HEK293T (cell line): Measurements from ENCODE around the gene CARS2.
"Not testable (repeated sequence)": the region's sequence is repeated elsewhere in the genome, so short reads cannot be mapped to it uniquely, and the experiment has no call there.

Source experiments
- CTCF ChIA-PET: fragments of 350-600 bp; formaldehyde crosslinking; extraction: SDS; loops from one replicate; lab custom pipeline; 2021; ENCODE audit warnings: antibody characterized with exemption, inconsistent platforms; lab: Yijun Ruan, JAX
- POLR2A ChIA-PET: fragments of 350-600 bp; formaldehyde crosslinking; extraction: SDS; loops from one replicate; lab custom pipeline; 2020; ENCODE audit warnings: antibody characterized with exemption, inconsistent platforms; lab: Yijun Ruan, JAX
- DNase-seq: peaks from one replicate; pipeline ENCODE4 v3.0.0; 2012; ENCODE audit warnings: mixed read lengths; ENCODE audit errors: extremely low spot score
- ARNT ChIP-seq: fragments of 450-650 bp; IDR thresholded peaks from 2 replicates; pipeline ENCODE4 v1.6.1; 2017; ENCODE audit warnings: mild to moderate bottlenecking
- BHLHE40 ChIP-seq: fragments of 450-650 bp; IDR thresholded peaks from 2 replicates; pipeline ENCODE4 v1.6.1; 2016; ENCODE audit warnings: mild to moderate bottlenecking, moderate library complexity, borderline replicate concordance
- CTBP1 ChIP-seq: fragments of 450-650 bp; IDR thresholded peaks from 2 replicates; pipeline ENCODE4 v1.6.1; 2016; ENCODE audit warnings: borderline replicate concordance
- ELF4 ChIP-seq: fragments of 450-650 bp; IDR thresholded peaks from 2 replicates; pipeline ENCODE4 v1.6.1; 2017; ENCODE audit warnings: antibody characterized with exemption
- FOXA1 ChIP-seq: fragments of 450-650 bp; IDR thresholded peaks from 2 replicates; pipeline ENCODE4 v1.6.1; 2016; ENCODE audit warnings: mild to moderate bottlenecking
- FOXK2 ChIP-seq: fragments of 450-650 bp; IDR thresholded peaks from 2 replicates; pipeline ENCODE4 v1.6.1; 2016; ENCODE audit warnings: mild to moderate bottlenecking
- FOXM1 ChIP-seq: fragments of 450-650 bp; IDR thresholded peaks from 2 replicates; pipeline ENCODE4 v1.6.1; 2017; ENCODE audit warnings: mild to moderate bottlenecking, borderline replicate concordance
- HDGF ChIP-seq: fragments of 450-650 bp; IDR thresholded peaks from 2 replicates; pipeline ENCODE4 v1.6.1; 2017; ENCODE audit warnings: antibody characterized with exemption, borderline replicate concordance
- L3MBTL2 ChIP-seq: fragments of 450-650 bp; conservative IDR thresholded peaks from 2 replicates; pipeline ENCODE4 v1.6.1; 2016; ENCODE audit warnings: mild to moderate bottlenecking
- LEF1 ChIP-seq: fragments of 450-650 bp; IDR thresholded peaks from 2 replicates; pipeline ENCODE4 v1.6.1; 2017; ENCODE audit warnings: mild to moderate bottlenecking, borderline replicate concordance
- NFRKB ChIP-seq: fragments of 450-650 bp; IDR thresholded peaks from 2 replicates; pipeline ENCODE4 v1.6.1; 2016; ENCODE audit warnings: mild to moderate bottlenecking, moderate library complexity
- PKNOX1 ChIP-seq: fragments of 450-650 bp; IDR thresholded peaks from 2 replicates; pipeline ENCODE4 v1.6.1; 2016
- SP1 ChIP-seq: fragments of 450-650 bp; IDR thresholded peaks from 2 replicates; pipeline ENCODE4 v1.6.1; 2017
- SUZ12 ChIP-seq: fragments of 450-650 bp; IDR thresholded peaks from 2 replicates; pipeline ENCODE4 v1.6.1; 2016; ENCODE audit warnings: mild to moderate bottlenecking
- TARDBP ChIP-seq: fragments of 450-650 bp; IDR thresholded peaks from 2 replicates; pipeline ENCODE4 v1.6.1; 2016
- ZNF384 ChIP-seq: fragments of 450-650 bp; IDR thresholded peaks from 2 replicates; pipeline ENCODE4 v1.6.1; 2016

CARS2 gene

DNA sequence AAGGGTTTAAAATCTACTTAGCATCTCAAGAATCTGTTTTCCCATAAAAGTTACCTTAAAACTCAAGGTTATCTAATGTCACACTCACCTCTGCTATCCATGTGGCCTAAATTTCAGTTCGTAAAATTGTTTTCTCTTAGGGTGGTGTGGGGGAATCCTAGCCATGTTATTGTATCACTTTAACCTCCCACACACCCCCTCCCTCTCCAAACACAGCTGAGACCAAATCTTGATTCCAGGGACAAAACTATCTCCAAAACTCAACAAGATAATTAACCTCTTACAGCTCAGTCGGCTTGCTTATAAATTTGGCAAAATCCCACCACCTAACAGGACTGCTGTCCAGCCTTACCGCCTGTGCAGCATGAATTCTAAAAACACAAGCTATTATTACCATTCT, 3.8 kb downstream of the CARS2 start:
- ChIA-PET POLR2A (interaction anchor here (1.5 kb wide), 1 partner anchor 87 kb away, joined by 4 read pairs; the partner anchor contains the start of gene NAXD), CTCF (interaction anchor here (0.5 kb wide), 1 partner anchor 13 kb away, joined by 3 read pairs; no protein-coding TSS in a partner anchor)

GRCh38 chr13:110701061-110701460, 4.9 kb downstream of the CARS2 start:
- CTCF ChIA-PET, DNase-seq, POLR2A ChIA-PET: not testable (repeated sequence)

More for the DNA sequence above, 3.8 kb downstream of the CARS2 start:
- TF ChIP-seq CTBP1 (no peak), LEF1 (no peak), BHLHE40 (no peak), TARDBP (no peak), NFRKB (no peak), L3MBTL2 (no peak), PKNOX1 (no peak), SP1 (no peak), SUZ12 (no peak), ELF4 (no peak), HDGF (no peak), ARNT (no peak), ZNF384 (no peak), FOXA1 (no peak), FOXM1 (no peak)
- no peak for DNase-seq

DNA sequence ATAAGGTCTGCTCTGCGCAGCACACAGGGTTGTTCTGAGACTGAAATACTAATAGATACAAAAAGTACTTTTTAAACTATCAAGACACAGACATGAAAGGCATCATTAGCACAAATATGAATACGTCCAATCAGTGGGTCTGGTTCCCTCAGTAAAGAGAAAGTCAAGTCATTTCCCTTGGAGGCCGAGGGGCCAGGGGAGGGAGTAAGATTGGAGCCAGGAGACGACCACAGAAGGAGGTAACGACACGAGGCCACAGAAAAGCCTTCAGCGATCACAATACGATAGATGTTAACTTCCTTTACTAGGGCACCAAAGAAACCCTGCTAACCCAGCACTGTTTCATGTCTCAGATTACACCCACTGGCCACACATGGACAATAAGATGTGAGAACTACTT, 5.3 kb downstream of the CARS2 start:
- POLR2A ChIA-PET: no interaction called here
- TF ChIP-seq NFRKB: no peak
- no peak for TF ChIP-seq SUZ12
- no peak for TF ChIP-seq LEF1
- no peak for TF ChIP-seq SP1

GRCh38 chr13:110700186-110700585, 5.7 kb downstream of the CARS2 start:
- TF ChIP-seq PKNOX1 (no peak), FOXA1 (no peak), ZNF384 (no peak), SP1 (no peak), ELF4 (no peak), BHLHE40 (no peak), HDGF (no peak), TARDBP (no peak), FOXM1 (no peak), ARNT (no peak)
- POLR2A ChIA-PET: no interaction called here
- CTCF ChIA-PET: no interaction called here
- DNase-seq: no peak

More for the DNA sequence above, 5.3 kb downstream of the CARS2 start:
- CTCF ChIA-PET: no interaction called here
- no peak for DNase-seq

GRCh38 chr13:110699148-110700145, 6.5 kb downstream of the CARS2 start:
- DNase-seq: no peak
- POLR2A ChIA-PET: no interaction called here
- no peak for TF ChIP-seq PKNOX1
- TF ChIP-seq BHLHE40: no peak
- no peak for TF ChIP-seq ZNF384
- no peak for TF ChIP-seq FOXK2
- no peak for TF ChIP-seq HDGF
- TF ChIP-seq SP1: no peak
- TF ChIP-seq ELF4: no peak
- no peak for TF ChIP-seq ARNT
- TF ChIP-seq L3MBTL2: no peak
- CTCF ChIA-PET: no interaction called here

DNA sequence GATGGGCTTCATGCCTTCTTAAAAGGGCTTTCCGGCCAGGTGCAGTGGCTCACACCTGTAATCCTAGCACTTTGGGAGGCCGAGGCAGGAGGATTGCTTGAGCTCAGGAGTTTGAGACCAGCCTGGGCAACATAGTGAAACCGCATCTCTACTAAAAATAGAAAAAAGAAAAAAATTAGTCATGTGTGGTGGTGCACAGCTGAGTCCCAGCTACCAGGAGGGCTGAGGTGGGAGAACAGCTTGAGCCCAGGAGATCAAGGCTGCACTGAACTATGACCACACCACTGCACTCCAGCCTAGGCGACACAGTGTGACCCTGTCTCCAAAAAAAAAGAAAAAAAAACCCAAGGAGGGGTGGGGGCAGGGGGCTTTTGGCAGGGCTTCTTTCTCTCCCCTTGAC, 7.2 kb downstream of the CARS2 start:
- ChIA-PET CTCF (no interaction called here), POLR2A (no interaction called here)
- no peak for TF ChIP-seq L3MBTL2
- no peak for TF ChIP-seq FOXM1
- no peak for TF ChIP-seq ELF4
- no peak for TF ChIP-seq PKNOX1
- no peak for TF ChIP-seq FOXA1
- no peak for TF ChIP-seq BHLHE40
- no peak for TF ChIP-seq CTBP1
- no peak for TF ChIP-seq SP1
- no peak for TF ChIP-seq ARNT
- no peak for TF ChIP-seq NFRKB
- no peak for TF ChIP-seq LEF1
- TF ChIP-seq SUZ12: no peak
- no peak for TF ChIP-seq FOXK2
- TF ChIP-seq ZNF384: no peak
- no peak for TF ChIP-seq HDGF
- no peak for TF ChIP-seq TARDBP
- no peak for DNase-seq
